Breast epithelium (tissue), 3 donors: ENCODE results near the gene AKAP9.

Source experiments
- CTCF ChIP-seq, 3 donors: fragments of 450-650 bp; IDR thresholded peaks; one replicate each; pipeline ENCODE4 v1.5.1; 2016 to 2017; ENCODE audit warnings: antibody characterized with exemption in 3 of 3, mild to moderate bottlenecking in 3 of 3, moderate library complexity in 3 of 3
- POLR2A ChIP-seq: fragments of 450-650 bp; IDR thresholded peaks from one replicate; pipeline ENCODE4 v1.6.1; 2016; ENCODE audit warnings: antibody characterized with exemption, mild to moderate bottlenecking, moderate library complexity

GRCh38 chr7:92056286-92056685 lies 115.6 kb downstream of the AKAP9 start:
- TF ChIP-seq CTCF (IDR thresholded peaks at IDR 0.05) (no peak), POLR2A (no peak)
